Kidney tubule cell (primary cell): Measurements from ENCODE around the gene IPO11.
A peak's percentile ranks its signal among the peaks of the same experiment; 100 is the strongest.

ENCODE experiments used
- DNase-seq: peaks from one replicate; pipeline ENCODE4 v3.0.0-alpha.2; 2018; ENCODE audit warnings: low spot score

IPO11 gene

DNA sequence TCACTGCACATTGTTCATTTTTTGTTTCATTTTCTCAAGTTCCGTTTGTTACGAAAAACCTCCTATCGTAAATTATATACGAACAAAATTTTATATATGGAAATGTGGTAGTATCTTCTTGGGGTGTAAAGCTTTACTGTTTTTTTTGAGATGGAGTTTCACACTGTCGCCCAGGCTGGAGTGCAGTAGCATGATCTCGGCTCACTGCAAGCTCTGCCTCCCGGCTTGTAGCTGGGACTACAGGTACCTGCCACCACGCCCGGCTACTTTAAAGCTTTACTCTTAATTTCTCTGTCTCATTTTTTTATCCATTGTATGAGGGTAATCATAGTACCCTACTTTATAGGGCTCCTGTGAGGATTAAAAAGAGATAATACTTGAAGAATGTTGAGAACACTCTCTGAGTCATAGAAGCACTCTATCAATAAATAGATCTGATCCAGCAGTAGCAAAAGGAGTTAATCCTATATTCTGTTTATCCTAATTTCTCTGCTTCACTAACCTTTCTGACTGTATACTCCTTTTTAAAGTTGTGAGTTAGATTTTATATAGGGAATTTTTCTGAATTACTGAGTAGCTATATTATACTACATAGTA, 160.5 kb downstream of the IPO11 start:
- DNase-seq: no peak

DNA sequence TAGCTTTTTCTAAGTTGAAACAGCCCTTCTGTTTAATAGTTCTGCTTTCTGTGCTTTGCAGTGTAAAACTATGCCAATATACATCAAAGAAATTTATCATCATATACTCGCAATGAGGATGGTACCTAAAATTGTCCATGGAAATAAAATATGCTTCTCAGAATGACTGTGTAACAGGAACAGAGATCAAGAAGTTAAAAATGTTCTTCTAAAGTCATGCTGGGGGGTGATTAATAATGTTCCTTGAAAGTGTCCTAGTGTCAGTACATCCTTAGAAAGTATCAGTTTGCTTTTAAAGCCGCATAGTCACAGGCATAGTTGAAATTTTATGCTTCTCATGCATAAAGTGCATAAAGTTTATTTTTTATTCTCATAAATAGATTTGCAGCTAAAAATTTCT, 162.0 kb downstream of the IPO11 start:
- DNase-seq: no peak

DNA sequence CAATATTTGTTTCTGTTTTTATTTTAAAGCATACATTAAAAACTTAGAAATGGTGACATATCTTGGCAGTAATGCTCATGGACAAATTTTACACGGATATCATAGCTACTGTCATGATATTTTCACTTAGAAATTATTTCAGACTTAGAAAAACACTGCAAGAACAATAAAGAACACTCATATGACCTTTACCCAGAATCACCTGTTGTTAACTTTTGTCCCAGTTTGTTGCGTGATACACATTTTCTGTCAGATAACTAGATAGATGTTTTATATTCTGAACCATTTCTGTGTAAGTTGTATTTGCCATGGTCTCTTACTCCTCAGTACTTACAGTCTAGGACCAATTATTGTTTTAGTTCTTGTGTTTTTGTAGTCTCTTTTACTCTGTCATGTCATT, 162.5 kb downstream of the IPO11 start:
- no peak for DNase-seq

DNA sequence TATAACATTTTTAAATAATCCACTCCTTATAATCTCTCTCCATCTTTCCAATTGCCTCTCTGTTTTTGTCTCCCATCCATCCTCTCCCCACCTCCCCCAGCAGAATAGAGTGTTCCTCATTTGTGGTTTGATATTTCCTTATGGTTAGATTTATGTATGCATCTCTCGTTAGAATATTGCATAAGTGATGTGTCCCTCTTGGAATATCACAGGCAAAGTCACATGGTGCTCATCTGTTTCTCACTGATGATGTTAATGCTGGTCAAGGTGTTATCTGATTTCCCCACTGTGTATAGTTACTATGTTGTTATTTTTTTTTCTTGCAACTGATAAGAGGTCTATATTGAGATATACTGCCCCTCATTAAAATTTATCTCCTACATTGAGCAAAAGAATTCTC, 162.9 kb downstream of the IPO11 start:
- no peak for DNase-seq

DNA sequence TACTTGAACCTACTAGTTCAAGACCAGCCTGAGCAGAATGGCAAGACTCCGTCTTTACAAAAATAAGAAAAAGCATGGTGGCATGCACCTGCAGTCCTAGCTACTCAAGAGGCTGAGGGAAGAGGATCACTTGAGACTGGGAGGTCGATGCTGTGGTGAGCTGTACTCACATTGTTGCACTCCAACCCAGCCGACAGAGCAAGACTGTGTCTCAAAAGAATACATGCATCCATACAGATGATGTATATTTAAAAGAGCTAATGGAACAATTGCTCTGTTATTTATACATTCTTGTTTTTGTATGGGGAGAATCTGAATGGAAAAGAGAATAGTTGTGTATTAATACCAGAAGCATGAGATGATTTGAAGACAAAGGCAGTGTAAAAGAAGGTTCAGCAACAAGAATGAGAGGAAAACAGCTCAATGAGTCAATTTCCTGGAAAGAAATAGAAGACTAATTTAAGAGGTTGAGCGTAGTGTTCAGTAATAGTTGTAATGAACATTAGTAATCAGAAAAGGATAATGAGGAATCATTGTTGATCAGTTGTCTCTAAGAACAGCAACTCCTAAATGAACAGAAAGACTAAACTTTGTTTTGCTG, 164.1 kb downstream of the IPO11 start:
- no peak for DNase-seq

DNA sequence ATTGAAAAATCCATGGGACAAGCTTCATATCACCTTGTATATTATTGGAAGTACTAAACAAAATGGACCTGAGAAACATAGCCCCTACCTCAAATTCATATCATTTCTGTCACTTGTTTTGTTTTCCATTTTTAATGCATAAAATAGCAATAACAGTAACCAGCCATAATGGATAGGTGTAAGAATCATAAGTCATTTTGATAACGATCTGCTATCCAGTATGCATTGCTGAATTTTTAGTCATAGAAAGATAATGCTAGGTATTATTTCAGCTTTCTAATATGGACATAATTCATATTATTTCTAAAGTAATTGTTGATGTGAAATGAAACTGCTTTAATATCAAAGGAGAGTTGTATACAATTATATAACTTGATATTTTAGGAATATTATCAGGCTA, 164.9 kb downstream of the IPO11 start:
- DNase-seq: no peak

DNA sequence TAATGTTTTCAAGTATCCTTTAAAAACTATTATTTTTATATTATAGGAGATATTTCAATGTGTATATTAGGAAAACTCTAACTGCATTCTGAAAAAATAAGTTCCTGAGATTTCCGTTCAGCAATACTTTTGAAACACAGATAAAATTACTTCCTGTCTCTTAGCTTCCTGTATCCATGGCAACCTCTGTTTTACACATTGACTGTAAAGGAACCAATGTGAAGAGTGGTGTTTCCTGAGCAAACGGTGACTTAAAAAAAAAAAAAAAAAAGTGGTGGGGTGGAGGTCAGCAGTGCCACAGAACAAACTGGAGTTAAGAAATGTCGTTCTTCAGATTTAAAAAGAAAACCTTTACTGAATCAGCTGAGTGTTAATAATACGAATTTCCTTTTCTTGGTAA, 166.0 kb downstream of the IPO11 start, which contains the start of gene LRRC70:
Gene LRRC70, plus strand, starts transcription at position 280 of the 400 bp plus-strand sequence. CDS start 620 bp downstream, outside the sequence.
- DNase-seq: peak; percentile 21

DNA sequence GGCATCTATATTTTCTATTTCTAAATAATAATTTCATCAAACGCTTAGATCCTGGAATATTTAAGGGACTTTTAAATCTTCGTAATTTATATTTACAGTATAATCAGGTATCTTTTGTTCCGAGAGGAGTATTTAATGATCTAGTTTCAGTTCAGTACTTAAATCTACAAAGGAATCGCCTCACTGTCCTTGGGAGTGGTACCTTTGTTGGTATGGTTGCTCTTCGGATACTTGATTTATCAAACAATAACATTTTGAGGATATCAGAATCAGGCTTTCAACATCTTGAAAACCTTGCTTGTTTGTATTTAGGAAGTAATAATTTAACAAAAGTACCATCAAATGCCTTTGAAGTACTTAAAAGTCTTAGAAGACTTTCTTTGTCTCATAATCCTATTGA, 167.2 kb downstream of the IPO11 start:
- no peak for DNase-seq

DNA sequence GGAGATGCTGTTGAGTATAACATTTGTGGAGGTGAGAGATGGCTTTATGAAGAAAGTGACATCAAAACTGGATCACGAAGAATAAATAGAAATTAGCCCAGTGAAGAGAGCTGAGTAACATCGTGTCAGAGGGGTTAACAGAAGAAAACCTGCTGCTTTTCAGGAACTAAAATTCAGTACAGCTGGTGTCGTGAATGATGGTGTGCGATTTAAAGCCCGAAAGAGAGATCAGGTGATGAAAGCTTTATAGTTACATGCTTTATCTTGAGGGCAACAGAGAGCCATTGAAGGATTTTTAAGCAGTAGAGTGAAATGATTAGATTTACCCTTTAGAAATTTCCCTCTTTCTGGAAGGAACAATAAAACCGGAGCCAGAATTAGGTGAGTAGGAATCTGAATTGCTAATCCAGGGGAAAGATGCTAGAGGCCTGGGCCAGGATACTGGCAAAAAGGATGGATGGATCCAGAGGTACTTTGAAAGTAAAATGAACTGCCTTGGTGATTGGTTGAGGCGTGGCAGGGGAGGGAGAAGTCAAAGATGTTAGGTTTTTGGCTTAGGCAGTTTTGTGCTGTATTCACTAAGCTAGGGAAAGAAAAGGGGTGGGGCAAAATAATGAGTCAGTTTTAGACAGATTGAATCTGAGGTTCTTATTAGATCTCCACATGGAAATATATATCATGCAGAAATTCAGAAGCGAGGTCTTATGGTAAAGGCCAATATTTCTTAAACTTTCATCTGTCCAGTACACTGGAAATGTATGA, 169.5 kb downstream of the IPO11 start:
- DNase-seq: no peak

DNA sequence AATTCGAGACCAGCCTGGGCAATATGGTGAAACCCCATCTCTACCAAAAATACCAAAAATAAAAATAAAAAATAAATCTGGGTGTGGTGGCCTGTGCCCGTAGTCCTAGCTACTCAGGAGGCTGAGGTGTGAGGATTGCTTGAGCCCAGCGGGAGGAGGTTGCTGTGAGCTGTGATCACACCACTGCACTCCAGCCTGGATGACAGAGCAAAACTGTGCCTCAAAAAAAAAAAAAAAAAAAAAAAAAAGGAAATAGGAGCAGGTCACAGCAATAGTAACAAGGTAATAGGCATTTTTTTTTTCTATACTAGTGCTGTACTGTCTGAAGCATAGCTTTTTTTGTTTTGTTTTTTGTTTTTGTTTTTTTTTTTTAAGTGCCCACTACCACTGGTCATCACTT, 171.8 kb downstream of the IPO11 start:
- DNase-seq: no peak

DNA sequence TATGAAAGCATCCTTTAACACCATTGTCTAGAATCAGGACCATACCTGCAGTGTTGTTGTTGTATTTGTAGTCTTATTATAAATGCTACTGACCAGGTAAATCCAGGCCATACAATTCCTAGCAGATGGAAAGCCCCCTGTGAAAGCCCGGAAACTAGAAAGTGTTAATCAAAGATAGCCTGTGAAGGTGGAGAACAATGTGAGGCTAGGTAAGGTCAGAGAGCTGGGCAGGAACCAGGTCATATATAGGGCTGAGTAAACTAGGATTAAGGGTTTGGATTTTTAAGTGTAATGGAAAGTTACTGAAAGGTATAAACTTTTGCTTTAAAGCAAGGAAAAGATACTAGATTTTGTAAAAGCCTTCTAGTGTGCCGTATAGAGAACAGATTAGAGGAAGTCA, 172.7 kb downstream of the IPO11 start:
- DNase-seq: no peak

DNA sequence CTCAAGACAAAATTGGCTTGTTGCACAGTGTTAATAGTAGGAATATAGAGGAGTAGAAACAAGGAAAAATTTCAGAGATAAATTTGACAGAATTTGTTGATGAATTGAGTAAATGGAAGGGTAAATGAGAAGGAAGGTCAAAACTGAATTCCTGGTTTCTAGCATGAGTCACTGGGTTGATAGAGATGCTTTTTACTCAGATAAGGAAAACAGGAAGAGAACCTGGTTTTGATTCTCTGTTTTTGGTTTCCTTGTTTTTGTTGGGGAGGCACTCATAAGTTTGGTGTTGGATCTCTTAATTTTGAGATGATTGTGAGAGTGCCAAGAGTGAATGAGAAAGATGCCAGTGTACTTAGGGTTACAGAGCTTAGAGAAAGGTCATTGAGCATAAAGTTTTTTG, 173.2 kb downstream of the IPO11 start:
- DNase-seq: peak; percentile 5

DNA sequence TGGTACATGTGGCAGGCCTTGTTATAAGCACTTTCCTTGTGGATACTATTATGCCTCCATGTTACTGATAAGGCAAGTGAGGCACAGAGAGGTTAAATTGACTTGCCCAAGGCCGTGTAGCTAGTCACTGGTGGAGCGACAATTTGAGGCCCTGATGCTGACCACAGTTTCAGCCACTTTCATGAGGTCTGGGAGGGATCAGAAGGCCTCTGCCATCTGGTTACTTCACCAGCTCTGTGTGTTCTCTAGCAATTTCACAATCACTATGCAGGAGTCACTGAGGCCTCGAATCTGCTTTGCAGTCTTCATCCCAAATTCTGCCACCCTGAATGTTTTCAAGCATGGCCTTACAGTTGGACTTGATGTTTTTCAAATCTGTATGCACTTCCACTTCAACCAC, 175.2 kb downstream of the IPO11 start:
- no peak for DNase-seq

DNA sequence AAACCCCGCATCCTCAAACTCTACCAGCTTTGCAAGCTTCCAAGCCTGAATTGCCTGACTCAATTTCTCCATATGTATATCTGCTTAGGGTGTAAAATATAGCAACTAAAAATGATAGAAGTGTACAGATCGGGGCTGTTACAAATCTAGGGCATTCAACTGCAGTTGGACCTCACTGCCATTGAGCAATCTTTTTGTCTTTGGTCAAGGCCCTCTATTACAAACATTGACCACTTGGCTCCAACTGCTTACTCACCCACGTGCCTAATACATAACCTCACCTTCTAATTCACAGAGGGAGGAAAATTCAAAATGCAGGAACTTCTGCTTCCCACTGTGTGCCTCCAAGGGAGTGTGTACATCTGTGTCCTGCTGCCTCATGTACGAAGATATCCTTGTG, 176.1 kb downstream of the IPO11 start:
- no peak for DNase-seq

DNA sequence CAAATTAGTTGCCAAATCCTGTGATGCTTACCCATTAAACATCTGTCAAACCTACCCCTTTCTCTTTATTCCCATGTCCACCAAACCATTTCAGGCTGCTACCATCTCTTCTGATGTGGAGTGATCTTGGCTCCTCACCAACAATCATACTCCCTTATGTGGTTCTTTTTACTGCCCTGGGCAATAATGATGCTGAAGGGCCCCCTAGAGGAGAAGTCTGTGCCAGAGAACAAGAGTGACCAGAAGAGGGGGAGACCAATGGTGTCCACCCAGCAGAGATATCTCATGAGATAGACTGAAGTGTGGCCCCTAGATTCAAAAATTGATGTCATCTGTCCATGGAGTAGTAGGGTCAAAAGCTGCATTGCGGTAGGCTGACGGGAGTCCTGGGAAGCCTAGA, 176.9 kb downstream of the IPO11 start:
- no peak for DNase-seq

DNA sequence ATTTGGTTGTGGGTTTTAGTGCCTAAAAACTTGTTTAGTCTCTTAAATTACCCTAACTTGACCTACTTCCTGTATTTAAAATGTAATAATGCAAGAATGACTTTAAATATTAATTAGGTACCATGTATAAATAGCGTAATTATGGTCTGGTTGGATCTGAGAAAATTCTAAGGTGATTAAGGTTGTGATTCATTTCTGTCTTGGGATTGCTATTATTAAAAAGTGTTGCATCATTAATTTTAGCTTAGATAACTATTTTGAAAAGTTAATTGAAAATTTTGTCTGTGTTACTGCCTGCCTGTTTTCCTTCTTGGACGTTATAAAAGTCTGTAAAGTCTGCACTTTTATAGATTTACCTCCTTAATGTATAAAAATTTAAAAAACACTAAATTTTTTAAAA, 177.8 kb downstream of the IPO11 start:
- no peak for DNase-seq

DNA sequence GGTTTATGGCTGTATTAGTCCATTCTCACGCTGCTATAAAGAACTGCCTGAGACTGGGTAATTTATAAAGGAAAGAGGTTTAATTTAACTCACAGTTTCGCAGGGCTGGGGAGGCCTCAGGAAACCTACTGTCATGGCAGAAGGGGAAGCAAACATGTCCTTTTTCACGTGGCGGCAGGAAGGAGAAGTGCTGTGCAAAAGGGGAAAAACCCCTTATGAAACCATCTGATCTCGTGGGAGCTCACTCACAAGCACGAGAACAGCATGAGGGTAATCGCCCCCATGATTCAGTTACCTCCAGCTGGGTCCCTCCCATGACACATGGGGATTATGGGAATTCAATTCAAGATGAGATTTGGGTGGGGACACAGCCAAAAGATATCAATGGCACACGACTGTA, 180.0 kb downstream of the IPO11 start:
- no peak for DNase-seq

DNA sequence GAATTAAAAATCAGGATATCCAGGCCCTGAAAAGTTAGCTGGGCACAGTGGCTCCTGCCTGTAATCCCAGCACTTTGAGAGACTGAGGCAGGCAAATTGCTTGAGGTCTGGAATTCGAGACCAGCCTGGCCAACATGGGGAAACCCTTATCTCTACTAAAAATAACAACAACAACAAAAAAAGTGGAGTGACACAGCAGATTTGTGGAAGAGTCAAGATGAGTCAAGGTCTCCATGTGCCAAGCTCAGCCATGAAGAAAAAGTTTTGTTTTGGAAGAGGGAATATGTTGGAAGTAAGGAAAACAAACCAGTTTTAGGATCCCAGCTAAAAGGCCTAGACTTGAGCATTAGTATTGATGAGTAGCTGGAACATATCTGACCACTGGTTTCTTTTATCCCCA, 180.8 kb downstream of the IPO11 start:
- DNase-seq: no peak

DNA sequence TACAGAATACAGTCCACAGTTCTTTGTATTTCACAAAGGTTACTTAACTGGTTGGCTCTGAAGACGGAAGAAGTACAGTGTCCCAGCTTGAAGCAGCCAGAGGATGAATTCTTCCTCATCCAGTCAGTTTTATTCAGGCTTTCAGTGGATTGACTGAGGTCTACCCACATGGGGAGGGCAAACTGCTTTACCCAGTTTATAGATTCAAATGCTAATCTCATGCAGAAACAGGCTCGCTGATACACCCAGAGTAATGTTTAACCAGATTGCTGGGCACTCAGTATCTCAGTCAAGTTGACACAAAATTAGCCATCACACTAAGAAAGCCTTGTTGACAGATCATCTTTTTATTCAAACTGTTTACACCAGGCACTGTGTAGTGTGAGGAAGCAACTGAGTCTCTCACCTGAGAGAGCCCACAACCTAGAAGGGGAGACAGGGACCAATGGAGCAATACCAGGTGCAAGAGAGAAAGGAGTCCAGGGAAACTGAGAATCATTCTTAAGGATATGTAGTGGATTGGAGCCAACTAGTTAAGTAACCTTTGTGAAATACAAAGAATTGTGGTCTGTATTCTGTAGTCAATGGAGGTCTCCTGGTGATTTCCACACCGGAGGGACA, 181.9 kb downstream of the IPO11 start:
- no peak for DNase-seq

DNA sequence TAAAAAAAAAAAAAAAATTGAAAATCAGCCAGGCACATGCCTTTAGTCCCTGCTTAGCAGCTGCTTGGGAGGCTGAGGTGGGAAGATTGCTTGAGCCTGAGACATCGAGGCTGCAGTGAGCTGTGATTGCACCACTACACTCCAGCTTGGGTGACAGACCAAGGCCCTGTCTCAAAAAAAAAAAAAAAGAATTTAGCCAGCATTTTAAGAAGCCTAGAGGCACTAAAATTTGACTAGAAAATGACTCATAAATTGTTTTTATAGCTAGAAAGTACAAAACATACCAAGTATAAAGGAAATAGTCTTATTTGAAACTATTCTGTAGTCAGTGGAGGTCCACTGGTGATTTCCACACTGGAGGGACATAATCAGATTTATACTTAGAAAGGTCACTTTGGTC, 183.5 kb downstream of the IPO11 start:
- no peak for DNase-seq

DNA sequence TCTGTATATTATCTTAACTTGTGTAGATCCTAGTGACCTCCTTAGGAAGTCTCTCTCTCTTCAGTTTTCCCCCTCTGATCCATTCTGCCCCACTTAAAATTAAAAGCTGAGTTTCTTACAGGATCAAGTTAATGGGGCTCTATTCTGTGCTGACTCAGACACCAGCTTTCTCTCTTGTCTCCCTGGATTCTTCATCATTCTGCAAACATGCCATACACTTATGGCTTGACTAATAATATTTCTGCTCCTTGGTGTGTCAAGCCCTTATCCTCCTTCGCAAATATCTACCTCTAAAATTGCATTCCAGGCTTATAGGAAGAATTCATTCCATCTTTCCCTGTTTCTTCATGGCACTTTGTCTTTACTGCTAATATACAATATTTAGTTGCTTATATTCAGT, 184.1 kb downstream of the IPO11 start:
- peak; percentile 8 for DNase-seq

DNA sequence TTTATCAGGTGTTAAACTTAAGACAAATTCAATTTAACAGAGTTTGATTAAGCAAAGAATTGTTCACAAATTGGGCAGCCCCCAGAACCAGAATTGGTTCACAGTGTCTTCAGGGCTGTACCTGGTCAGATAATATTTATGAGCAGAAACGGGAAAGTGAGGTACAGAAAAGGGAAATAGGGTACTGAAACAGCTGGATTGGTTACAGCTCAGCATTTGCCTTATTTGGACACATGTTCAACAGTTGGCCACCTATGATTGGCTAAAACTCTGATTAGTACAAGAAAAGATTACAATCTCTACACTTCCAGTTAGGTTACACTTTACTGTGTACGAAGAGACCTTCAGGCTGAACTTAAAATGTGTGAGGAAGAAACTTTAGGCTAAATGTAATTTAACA, 184.8 kb downstream of the IPO11 start:
- no peak for DNase-seq

DNA sequence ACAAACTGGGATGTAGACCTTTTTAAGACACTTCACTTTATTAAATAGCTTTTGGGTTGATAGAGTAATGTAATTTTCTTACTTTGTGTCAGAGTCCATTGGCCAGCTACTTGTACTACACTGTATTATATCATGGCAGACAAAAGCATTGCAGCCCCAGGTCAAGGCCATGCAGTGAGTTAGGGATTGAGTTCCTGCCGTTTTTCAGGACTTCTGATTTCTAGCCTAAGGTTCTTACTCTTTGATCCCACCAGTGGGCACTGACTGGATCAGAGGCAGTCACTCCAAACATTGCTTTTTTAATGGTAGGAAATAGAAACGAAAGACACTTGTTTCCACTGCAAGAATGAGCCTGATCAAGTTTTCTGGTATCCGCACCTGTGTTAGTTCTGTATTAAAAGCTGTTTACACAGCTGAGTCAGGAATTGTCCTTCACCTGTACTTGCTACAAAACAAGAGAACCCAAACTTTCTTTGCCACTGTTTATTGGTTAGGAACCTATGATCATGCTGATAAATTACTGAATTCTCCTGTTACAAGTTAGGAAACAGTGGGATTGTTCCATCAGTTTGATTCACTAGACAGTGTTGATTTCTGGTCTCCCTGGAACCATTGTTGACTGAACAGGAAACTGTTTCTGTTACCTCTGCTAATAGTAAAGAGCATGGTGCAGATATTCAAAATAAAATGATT, 188.1 kb downstream of the IPO11 start:
- no peak for DNase-seq
